HCT116 (cell line): ENCODE measurements around the gene TMEM132C.

Source experiments
- EZH2 ChIP-seq: fragments of 200-600 bp; sonication (generic); IDR thresholded peaks from 2 replicates; pipeline ENCODE4 v1.6.1; 2017; ENCODE audit warnings: antibody characterized with exemption, mixed run types
- EZH2phosphoT487 ChIP-seq: fragments of 200-600 bp; IDR thresholded peaks from 2 replicates; pipeline ENCODE4 v1.6.1; 2018; ENCODE audit warnings: antibody characterized with exemption, borderline replicate concordance
- POLR2AphosphoS5 ChIP-seq: IDR thresholded peaks from 2 replicates; pipeline ENCODE4 v1.6.1; 2011; ENCODE audit warnings: mild to moderate bottlenecking, low read depth, low read length, moderate library complexity
- SP1 ChIP-seq: IDR thresholded peaks from 2 replicates; pipeline ENCODE4 v1.6.1; 2012; ENCODE audit warnings: low read depth
- TF ChIP-seq, protein P1 (sequence below), 3 experiments: fragments of 200-600 bp in 1 of 3; sonication (generic) in 1 of 3; IDR thresholded peaks in 2 of 3; conservative IDR thresholded peaks in 1 of 3; 2 replicates each; pipeline ENCODE4 v1.5.1; 2012 to 2017; ENCODE audit warnings: low read depth in 2 of 3, low read length in 2 of 3, antibody characterized with exemption in 1 of 3, borderline replicate concordance in 1 of 3, control low read depth in 1 of 3, mild to moderate bottlenecking in 1 of 3, mixed read lengths in 1 of 3, mixed run types in 1 of 3, moderate library complexity in 1 of 3; ENCODE audit not compliant: insufficient read depth in 1 of 3
- TF ChIP-seq, protein P2 (sequence below): IDR thresholded peaks from 2 replicates; pipeline ENCODE4 v1.6.1; 2011; ENCODE audit warnings: mild to moderate bottlenecking, low read length, moderate library complexity; ENCODE audit not compliant: insufficient replicate concordance; ENCODE audit errors: extremely low read depth
- TF ChIP-seq, protein P3 (sequence below): IDR thresholded peaks from 2 replicates; pipeline ENCODE4 v1.6.1; 2012

DNA sequence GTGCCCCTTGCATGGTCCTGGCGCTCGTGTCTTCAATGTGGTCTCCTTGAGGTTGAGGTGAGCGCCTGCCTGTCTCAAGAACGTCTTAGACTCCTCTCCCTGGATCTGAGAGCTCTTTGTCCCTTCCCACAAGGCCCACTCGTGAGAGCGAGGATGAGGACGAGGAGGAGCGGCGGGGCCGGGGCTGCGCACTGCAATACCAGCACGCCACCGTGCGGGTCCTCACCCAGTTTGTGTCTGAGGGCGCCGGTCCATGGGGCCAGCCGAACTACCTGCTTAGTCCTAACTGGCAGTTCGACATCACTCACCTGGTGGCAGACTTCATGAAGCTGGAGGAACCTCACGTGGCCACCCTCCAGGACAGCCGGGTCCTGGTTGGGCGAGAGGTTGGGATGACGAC, 428.7 kb downstream of the TMEM132C start:
- TF ChIP-seq, protein P1, sequence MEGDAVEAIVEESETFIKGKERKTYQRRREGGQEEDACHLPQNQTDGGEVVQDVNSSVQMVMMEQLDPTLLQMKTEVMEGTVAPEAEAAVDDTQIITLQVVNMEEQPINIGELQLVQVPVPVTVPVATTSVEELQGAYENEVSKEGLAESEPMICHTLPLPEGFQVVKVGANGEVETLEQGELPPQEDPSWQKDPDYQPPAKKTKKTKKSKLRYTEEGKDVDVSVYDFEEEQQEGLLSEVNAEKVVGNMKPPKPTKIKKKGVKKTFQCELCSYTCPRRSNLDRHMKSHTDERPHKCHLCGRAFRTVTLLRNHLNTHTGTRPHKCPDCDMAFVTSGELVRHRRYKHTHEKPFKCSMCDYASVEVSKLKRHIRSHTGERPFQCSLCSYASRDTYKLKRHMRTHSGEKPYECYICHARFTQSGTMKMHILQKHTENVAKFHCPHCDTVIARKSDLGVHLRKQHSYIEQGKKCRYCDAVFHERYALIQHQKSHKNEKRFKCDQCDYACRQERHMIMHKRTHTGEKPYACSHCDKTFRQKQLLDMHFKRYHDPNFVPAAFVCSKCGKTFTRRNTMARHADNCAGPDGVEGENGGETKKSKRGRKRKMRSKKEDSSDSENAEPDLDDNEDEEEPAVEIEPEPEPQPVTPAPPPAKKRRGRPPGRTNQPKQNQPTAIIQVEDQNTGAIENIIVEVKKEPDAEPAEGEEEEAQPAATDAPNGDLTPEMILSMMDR (IDR thresholded peaks at IDR 0.05 in 2 of 3, conservative IDR thresholded peaks at IDR 0.05 in 1 of 3; ENCODE audit: borderline replicate concordance in 1 of 3, insufficient read depth in 1 of 3, low read depth in 2 of 3, low read length in 2 of 3), result no peak
- TF ChIP-seq SP1, result no peak
- TF ChIP-seq EZH2, result no peak
- no peak for TF ChIP-seq POLR2AphosphoS5
- TF ChIP-seq, protein P2, sequence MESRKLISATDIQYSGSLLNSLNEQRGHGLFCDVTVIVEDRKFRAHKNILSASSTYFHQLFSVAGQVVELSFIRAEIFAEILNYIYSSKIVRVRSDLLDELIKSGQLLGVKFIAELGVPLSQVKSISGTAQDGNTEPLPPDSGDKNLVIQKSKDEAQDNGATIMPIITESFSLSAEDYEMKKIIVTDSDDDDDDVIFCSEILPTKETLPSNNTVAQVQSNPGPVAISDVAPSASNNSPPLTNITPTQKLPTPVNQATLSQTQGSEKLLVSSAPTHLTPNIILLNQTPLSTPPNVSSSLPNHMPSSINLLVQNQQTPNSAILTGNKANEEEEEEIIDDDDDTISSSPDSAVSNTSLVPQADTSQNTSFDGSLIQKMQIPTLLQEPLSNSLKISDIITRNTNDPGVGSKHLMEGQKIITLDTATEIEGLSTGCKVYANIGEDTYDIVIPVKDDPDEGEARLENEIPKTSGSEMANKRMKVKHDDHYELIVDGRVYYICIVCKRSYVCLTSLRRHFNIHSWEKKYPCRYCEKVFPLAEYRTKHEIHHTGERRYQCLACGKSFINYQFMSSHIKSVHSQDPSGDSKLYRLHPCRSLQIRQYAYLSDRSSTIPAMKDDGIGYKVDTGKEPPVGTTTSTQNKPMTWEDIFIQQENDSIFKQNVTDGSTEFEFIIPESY, result no peak
- TF ChIP-seq EZH2phosphoT487, result no peak
- TF ChIP-seq, protein P3, sequence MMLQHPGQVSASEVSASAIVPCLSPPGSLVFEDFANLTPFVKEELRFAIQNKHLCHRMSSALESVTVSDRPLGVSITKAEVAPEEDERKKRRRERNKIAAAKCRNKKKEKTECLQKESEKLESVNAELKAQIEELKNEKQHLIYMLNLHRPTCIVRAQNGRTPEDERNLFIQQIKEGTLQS, result no peak
